HepG2 (cell line): ENCODE data around the gene UBE2N. TPM values are rescaled to one million over a fixed set of nuclear protein-coding genes. Genes with fewer than 3 reads are reported as not detected.

Experiments used
- BCL3 ChIP-seq: sonication (generic); formaldehyde crosslinking; IDR thresholded peaks from 2 replicates; pipeline ENCODE4 v1.5.1; 2020; ENCODE audit warnings: mild to moderate bottlenecking, missing genetic modification reagents, moderate library complexity
- ISL2 ChIP-seq: sonication (generic); formaldehyde crosslinking; IDR thresholded peaks from 2 replicates; pipeline ENCODE4 v1.5.0; 2020; ENCODE audit warnings: missing genetic modification reagents
- NR1H2 ChIP-seq: sonication (generic); formaldehyde crosslinking; IDR thresholded peaks from 2 replicates; pipeline ENCODE4 v1.8.1; 2022; ENCODE audit warnings: low read depth, missing genetic modification reagents, borderline replicate concordance
- NR3C1 ChIP-seq: sonication (generic); formaldehyde crosslinking; IDR thresholded peaks from 2 replicates; pipeline ENCODE4 v1.4.0; 2020; ENCODE audit warnings: missing genetic modification reagents
- POGZ ChIP-seq: sonication (generic); formaldehyde crosslinking; IDR thresholded peaks from 2 replicates; pipeline ENCODE4 v1.4.0; 2020; ENCODE audit warnings: mild to moderate bottlenecking, missing genetic modification reagents
- TAF15 ChIP-seq: fragments of 200-400 bp; formaldehyde crosslinking; IDR thresholded peaks from one replicate; pipeline ENCODE4 v1.6.1; 2018; ENCODE audit warnings: mild to moderate bottlenecking, low read depth, low read length; ENCODE audit not compliant: poor library complexity, severe bottlenecking
- TARDBP ChIP-seq: sonication (generic); formaldehyde crosslinking; IDR thresholded peaks from 2 replicates; pipeline ENCODE4 v1.8.0; 2022; ENCODE audit warnings: mild to moderate bottlenecking, missing genetic modification reagents
- ZBTB21 ChIP-seq: sonication (generic); formaldehyde crosslinking; IDR thresholded peaks from 2 replicates; pipeline ENCODE4 v1.4.0; 2020; ENCODE audit warnings: missing genetic modification reagents
- ZEB1 ChIP-seq: IDR thresholded peaks from 2 replicates; pipeline ENCODE4 v1.6.1; 2012; ENCODE audit warnings: mild to moderate bottlenecking, low read depth, inconsistent platforms; ENCODE audit not compliant: insufficient replicate concordance
- ZIK1 ChIP-seq: sonication (generic); formaldehyde crosslinking; IDR thresholded peaks from 2 replicates; pipeline ENCODE4 v1.5.0; 2020; ENCODE audit warnings: mild to moderate bottlenecking, low read depth, missing genetic modification reagents, borderline replicate concordance
- ZMYM3 ChIP-seq: sonication (generic); formaldehyde crosslinking; IDR thresholded peaks from 2 replicates; pipeline ENCODE4 v1.5.1; 2020; ENCODE audit warnings: mild to moderate bottlenecking, missing genetic modification reagents
- ZNF263 ChIP-seq: sonication (generic); formaldehyde crosslinking; IDR thresholded peaks from 2 replicates; pipeline ENCODE4 v1.4.0; 2020; ENCODE audit warnings: missing genetic modification reagents
- ZNF407 ChIP-seq: sonication (generic); formaldehyde crosslinking; IDR thresholded peaks from one replicate; pipeline ENCODE4 v1.5.1; 2020; ENCODE audit warnings: mild to moderate bottlenecking, missing genetic modification reagents; ENCODE audit errors: not compliant biosample characterization
- ZNF781 ChIP-seq: sonication (generic); formaldehyde crosslinking; IDR thresholded peaks from 2 replicates; pipeline ENCODE4 v1.5.1; 2020; ENCODE audit warnings: borderline replicate concordance, mild to moderate bottlenecking, missing genetic modification reagents; ENCODE audit errors: not compliant biosample characterization
- polyA plus RNA-seq, 8 experiments: library from polyadenylated mRNA; depleted of rRNA in 3 of 8; stranded (reverse) in 7 of 8; unstranded in 1 of 8; fragments of >200 nt; fragmentation: Illumina TruSeq in 4 of 8; extraction: Trizol in 4 of 8; gene quantifications; 2 replicates each; pipeline versions ENCODE4 v1.2.1 to v1.2.3, GENCODE V29; 2011 to 2016; ENCODE audit warnings: low read depth in 4 of 8, missing spikeins in 1 of 8, mixed read lengths in 1 of 8; ENCODE audit not compliant: insufficient read depth in 1 of 8
- total RNA-seq, 5 experiments: library from RNA; depleted of rRNA; stranded (reverse); fragments of >200 nt; fragmentation: Illumina TruSeq; extraction: Trizol; gene quantifications; 2 replicates each; pipeline ENCODE4 v1.2.3, GENCODE V29; 2016; ENCODE audit warnings: low read depth in 1 of 5
- TF ChIP-seq, protein P1 (sequence below): IDR thresholded peaks from 2 replicates; pipeline ENCODE4 v1.6.1; 2016; ENCODE audit warnings: low read depth, borderline replicate concordance
- TF ChIP-seq, protein P2 (sequence below): sonication (generic); formaldehyde crosslinking; IDR thresholded peaks from 2 replicates; pipeline ENCODE4 v1.4.0; 2020; ENCODE audit warnings: missing genetic modification reagents

Gene UBE2N
- total and polyA plus RNA-seq, 2 of the 13 experiments (the other 11 are each of a cell fraction or from before 2014, with no cell fraction given) = 188 to 197 TPM

DNA sequence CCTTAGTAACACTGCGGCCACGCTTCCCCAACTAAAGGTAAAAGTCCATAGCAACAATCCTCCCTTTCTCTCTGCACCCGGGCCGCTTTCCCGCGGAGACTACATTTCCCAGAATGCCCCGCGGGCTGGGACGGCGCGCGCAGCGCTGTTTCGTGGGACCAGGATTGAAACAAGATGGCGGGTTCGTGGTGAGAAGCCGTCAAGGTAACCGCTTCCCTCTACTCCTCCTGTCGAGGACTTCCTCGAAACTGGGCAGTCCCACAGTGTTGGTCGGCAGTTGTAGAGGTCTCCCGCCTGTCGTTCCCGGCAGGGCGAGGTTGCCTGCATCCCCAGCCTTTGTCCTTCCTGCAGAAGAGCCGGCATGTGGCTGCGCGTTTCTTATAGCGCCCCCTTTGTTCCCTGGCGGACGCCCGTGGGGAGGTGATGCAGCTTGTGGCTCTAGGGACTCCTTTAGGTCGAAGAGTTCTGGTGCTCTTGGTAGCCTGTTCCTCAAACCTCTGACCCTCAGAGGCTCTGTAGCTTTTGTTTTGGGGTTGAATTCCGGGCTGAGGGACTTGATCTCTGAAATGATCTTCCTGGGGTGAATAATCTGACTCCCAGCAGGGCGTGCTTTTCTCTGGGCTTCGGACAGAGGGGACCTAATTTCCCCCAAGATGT is 25.7 kb upstream of the UBE2N start, which contains the start of gene MRPL42 (continued):
- TF ChIP-seq ZNF263 (CRISPR knock-in tag) (peak; percentile 67), NR3C1 (CRISPR knock-in tag) (no peak), ZMYM3 (CRISPR knock-in tag) (peak; percentile 72; the same call in 1 of the 2 replicates), TARDBP (CRISPR knock-in tag) (peak; percentile 76), ISL2 (CRISPR knock-in tag) (no peak), ZIK1 (CRISPR knock-in tag) (peak; percentile 88), ZBTB21 (CRISPR knock-in tag) (no peak), ZNF407 (peak; percentile 43), BCL3 (CRISPR knock-in tag) (peak; percentile 70; the same call in 1 of the 2 replicates), POGZ (CRISPR knock-in tag) (peak; percentile 86), NR1H2 (CRISPR knock-in tag) (no peak), ZEB1 (peak; percentile 70), ZNF781 (CRISPR knock-in tag) (peak; percentile 95), TAF15 (no peak)
- TF ChIP-seq, protein P1, sequence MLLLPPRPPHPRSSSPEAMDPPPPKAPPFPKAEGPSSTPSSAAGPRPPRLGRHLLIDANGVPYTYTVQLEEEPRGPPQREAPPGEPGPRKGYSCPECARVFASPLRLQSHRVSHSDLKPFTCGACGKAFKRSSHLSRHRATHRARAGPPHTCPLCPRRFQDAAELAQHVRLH (CRISPR knock-in tag) = peak; percentile 92
- TF ChIP-seq, protein P2, sequence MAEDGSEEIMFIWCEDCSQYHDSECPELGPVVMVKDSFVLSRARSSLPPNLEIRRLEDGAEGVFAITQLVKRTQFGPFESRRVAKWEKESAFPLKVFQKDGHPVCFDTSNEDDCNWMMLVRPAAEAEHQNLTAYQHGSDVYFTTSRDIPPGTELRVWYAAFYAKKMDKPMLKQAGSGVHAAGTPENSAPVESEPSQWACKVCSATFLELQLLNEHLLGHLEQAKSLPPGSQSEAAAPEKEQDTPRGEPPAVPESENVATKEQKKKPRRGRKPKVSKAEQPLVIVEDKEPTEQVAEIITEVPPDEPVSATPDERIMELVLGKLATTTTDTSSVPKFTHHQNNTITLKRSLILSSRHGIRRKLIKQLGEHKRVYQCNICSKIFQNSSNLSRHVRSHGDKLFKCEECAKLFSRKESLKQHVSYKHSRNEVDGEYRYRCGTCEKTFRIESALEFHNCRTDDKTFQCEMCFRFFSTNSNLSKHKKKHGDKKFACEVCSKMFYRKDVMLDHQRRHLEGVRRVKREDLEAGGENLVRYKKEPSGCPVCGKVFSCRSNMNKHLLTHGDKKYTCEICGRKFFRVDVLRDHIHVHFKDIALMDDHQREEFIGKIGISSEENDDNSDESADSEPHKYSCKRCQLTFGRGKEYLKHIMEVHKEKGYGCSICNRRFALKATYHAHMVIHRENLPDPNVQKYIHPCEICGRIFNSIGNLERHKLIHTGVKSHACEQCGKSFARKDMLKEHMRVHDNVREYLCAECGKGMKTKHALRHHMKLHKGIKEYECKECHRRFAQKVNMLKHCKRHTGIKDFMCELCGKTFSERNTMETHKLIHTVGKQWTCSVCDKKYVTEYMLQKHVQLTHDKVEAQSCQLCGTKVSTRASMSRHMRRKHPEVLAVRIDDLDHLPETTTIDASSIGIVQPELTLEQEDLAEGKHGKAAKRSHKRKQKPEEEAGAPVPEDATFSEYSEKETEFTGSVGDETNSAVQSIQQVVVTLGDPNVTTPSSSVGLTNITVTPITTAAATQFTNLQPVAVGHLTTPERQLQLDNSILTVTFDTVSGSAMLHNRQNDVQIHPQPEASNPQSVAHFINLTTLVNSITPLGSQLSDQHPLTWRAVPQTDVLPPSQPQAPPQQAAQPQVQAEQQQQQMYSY (CRISPR knock-in tag) = no peak
